ENCODE data around the gene DNLZ. TPM values are rescaled to one million over a fixed set of nuclear protein-coding genes. Genes with fewer than 3 reads are reported as not detected.

Gene DNLZ
- total RNA-seq = 10 to 100 TPM; 21.3 to 67.8 (median 33.6) TPM
- polyA plus RNA-seq = 10 to 100 TPM; 22.6 to 36.8 TPM
- long read RNA-seq, donor 1, transcript DNLZ-201 (3 exons, 724 nt) = major isoform, 31 of 32 reads
- long read RNA-seq, donor 1, partial matches to known transcripts = 0 of 32 reads
- long read RNA-seq, donor 1, other reads (novel, unspliced or antisense) = 1 of 32 reads
- long read RNA-seq, donor 2, partial matches to known transcripts = 3 of 3 reads
- long read RNA-seq, donor 2, other reads (novel, unspliced or antisense) = 0 of 3 reads
- long read RNA-seq, donor 3, transcript DNLZ-201 (3 exons, 724 nt) = major isoform, 32 of 36 reads
- long read RNA-seq, donor 3, partial matches to known transcripts = 2 of 36 reads
- long read RNA-seq, donor 3, other reads (novel, unspliced or antisense) = 1 of 36 reads

DNA sequence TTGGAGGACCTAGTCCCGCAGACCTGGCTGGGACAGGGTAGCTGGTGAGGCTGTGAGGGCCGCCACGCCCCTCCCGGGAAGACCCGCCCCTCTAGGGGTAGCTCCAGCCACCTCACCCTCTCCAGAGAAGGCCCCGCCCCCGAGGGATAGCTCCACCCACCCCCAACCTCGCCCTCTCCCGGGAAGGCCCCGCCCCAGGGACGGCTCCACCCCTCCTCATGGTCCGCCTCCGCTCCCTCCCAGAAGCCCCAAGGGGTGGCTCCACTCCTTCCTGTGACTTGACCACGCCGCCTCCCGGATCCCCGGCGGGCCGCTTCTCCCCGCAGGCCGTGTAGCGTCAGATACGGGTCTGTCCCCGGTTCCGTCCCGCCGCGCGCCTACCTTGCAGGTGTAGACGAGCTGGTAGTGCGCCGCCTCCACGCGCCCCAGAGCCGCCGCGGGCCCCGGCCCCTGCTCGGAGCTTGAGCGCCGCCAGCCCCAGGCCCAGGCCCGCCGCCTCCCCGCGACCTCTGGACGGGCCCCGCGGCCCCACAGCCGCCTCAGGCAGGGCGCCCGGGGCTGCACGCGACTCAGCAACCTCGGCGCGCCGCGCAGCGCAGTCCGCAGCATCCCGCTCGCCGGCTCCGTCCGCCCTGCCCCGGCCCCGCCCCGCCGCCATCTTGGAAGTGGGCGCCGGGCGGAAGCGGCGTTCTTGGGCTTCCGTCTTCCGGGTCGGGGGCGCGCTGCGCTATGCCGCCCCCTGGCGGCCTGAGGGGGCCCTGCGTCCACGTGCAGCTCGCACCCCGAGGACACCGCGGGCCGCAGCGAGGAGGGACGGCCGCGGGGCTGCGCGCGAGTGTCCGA is at the start of gene DNLZ:
Gene DNLZ, minus strand, starts transcription at position 639 of the 843 bp plus-strand sequence. Its CDS starts 30 bp downstream, at position 609.
- Histone ChIP-seq H3K9me3 (no peaks in the 10 kb centered on the region), H3K27me3 (no peaks in the 10 kb centered on the region), H3K36me3 (peaks cover 0 to 2% (median 0%) of the 10 kb centered on the region in 9 donors), H3K4me1 (peaks cover 3 to 35% (median 22%) of the 10 kb centered on the region in 12 donors), H3K27ac (peak within 1 kb of the TSS; percentile 88 to 98 (median 96)), H3K4me3 (peak within 1 kb of the TSS; percentile 60 to 98 (median 84))
- intact Hi-C loops (cut with DNase I) = loop anchor here in 5 of 10 donors (1.0 to 2.0 kb wide), 4 partner anchors 19 to 21 kb away; no protein-coding TSS in a partner anchor
- WGBS, 4 donors = 1 to 4% (median 2%) methylated on average over 13 to 97 of the region's 97 CpGs
- peak in 1 of 2 donors; percentile 80 for TF ChIP-seq POLR2A (IDR thresholded peaks at IDR 0.05)
- TF ChIP-seq, protein P1, sequence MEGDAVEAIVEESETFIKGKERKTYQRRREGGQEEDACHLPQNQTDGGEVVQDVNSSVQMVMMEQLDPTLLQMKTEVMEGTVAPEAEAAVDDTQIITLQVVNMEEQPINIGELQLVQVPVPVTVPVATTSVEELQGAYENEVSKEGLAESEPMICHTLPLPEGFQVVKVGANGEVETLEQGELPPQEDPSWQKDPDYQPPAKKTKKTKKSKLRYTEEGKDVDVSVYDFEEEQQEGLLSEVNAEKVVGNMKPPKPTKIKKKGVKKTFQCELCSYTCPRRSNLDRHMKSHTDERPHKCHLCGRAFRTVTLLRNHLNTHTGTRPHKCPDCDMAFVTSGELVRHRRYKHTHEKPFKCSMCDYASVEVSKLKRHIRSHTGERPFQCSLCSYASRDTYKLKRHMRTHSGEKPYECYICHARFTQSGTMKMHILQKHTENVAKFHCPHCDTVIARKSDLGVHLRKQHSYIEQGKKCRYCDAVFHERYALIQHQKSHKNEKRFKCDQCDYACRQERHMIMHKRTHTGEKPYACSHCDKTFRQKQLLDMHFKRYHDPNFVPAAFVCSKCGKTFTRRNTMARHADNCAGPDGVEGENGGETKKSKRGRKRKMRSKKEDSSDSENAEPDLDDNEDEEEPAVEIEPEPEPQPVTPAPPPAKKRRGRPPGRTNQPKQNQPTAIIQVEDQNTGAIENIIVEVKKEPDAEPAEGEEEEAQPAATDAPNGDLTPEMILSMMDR (IDR thresholded peaks at IDR 0.05) = peak; percentile 91 to 100 (median 98)
- ATAC-seq = peak; percentile 88 to 96 (median 92)
- peak; percentile 97 to 99 (median 97) for DNase-seq

DNA sequence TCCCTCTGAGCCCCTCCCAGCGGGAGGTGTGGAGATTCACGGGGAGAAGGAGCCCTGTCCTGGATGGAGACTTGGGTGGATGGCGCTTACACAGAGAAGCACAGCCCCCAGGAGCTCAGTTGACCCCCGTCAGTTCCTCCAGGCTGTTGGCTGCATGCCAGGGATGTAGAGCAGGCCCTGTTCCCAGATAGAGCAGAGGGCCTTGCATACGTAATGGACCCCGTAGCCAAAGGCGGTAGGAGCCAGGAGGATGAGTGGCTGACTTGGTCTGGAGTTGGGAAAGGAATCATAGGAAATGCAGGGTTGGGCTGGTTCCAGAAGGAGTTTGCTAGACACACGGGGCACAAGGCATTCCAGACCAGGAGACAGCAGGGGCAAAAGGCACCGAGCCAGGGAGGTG is 49.4 kb upstream of the DNLZ start:
- peaks cover 0 to 62% (median 55%) of the 10 kb centered on the region in 9 donors for H3K36me3 ChIP-seq
- no peak overlapping the region for H3K27ac ChIP-seq
- no peaks in the 10 kb centered on the region for H3K9me3 ChIP-seq
- ATAC-seq = no peak
- intact Hi-C loops (cut with DNase I) = no loop called here
- peaks cover 2 to 35% (median 24%) of the 10 kb centered on the region in 12 donors for H3K4me1 ChIP-seq
- TF ChIP-seq POLR2A (IDR thresholded peaks at IDR 0.05) = no peak
- TF ChIP-seq, protein P1 (IDR thresholded peaks at IDR 0.05) = no peak
- WGBS, 4 donors = 37 to 50% (median 44%) methylated on average over 9 of the region's 9 CpGs
- H3K27me3 ChIP-seq = no peaks in the 10 kb centered on the region
- H3K4me3 ChIP-seq = no peak overlapping the region
- DNase-seq = peak in 1 of 5 donors; percentile 52

DNA sequence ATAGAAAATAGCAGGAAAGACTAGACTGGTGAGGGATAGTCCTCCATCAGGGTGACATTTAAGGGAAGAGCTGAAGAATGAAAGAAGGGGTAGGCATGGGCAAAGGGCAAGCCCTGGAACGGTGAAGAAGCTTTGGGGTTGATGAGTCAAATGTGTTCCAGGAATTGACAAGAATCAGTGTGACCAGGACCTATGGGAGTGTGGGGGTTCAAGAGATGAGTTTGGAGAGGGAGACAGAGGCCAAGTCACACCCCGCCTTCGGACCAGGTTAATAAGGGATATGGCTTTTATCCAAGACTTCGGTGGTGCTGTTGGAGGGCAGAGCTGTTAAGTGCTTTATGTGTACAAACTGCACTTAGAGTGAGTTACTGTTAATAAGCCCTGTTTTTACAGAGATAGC is 47.8 kb upstream of the DNLZ start:
- WGBS, 4 donors = 26 to 33% (median 30%) methylated on average over 4 of the region's 4 CpGs
- no peak for ATAC-seq
- Histone ChIP-seq H3K9me3 (no peaks in the 10 kb centered on the region), H3K27ac (peak overlapping the region in 4 of 12 donors; percentile 83 to 90 (median 87)), H3K36me3 (peaks cover 0 to 62% (median 55%) of the 10 kb centered on the region in 9 donors), H3K4me3 (peak overlapping the region; percentile 68 to 100 (median 76)), H3K27me3 (no peaks in the 10 kb centered on the region), H3K4me1 (peaks cover 2 to 35% (median 24%) of the 10 kb centered on the region in 12 donors)
- no peak for DNase-seq
- intact Hi-C loops (cut with DNase I) = no loop called here
- TF ChIP-seq, protein P1 (IDR thresholded peaks at IDR 0.05) = no peak
- TF ChIP-seq POLR2A (IDR thresholded peaks at IDR 0.05) = no peak

All from heart left ventricle (tissue), 16 donors.